Left renal cortex interstitium (tissue), 4 donors: ENCODE results near the gene LRRC41. TPM values are rescaled to one million over a fixed set of nuclear protein-coding genes. Genes with fewer than 3 reads are reported as not detected.
"Not testable (repeated sequence)": the region's sequence is repeated elsewhere in the genome, so short reads cannot be mapped to it uniquely, and the experiment has no call there.

Experiments
- DNase-seq, 4 donors: peaks; one replicate each; pipeline ENCODE4 v3.0.0-alpha.2; 2013; ENCODE audit warnings: low read depth in 4 of 4, low spot score in 2 of 4, missing footprints in 1 of 4
- polyA plus RNA-seq, 4 donors: library from polyadenylated mRNA; unstranded; fragments of 120-200 nt; gene quantifications; one replicate each; pipeline ENCODE4 v1.2.1, GENCODE V29; 2013; ENCODE audit not compliant: insufficient read length in 4 of 4

The LRRC41 gene, protein sequence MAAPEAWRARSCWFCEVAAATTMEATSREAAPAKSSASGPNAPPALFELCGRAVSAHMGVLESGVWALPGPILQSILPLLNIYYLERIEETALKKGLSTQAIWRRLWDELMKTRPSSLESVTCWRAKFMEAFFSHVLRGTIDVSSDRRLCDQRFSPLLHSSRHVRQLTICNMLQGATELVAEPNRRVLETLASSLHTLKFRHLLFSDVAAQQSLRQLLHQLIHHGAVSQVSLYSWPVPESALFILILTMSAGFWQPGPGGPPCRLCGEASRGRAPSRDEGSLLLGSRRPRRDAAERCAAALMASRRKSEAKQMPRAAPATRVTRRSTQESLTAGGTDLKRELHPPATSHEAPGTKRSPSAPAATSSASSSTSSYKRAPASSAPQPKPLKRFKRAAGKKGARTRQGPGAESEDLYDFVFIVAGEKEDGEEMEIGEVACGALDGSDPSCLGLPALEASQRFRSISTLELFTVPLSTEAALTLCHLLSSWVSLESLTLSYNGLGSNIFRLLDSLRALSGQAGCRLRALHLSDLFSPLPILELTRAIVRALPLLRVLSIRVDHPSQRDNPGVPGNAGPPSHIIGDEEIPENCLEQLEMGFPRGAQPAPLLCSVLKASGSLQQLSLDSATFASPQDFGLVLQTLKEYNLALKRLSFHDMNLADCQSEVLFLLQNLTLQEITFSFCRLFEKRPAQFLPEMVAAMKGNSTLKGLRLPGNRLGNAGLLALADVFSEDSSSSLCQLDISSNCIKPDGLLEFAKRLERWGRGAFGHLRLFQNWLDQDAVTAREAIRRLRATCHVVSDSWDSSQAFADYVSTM
- 10 to 100 TPM; 75.6 to 99.0 (median 91.7) TPM for polyA plus RNA-seq

DNA sequence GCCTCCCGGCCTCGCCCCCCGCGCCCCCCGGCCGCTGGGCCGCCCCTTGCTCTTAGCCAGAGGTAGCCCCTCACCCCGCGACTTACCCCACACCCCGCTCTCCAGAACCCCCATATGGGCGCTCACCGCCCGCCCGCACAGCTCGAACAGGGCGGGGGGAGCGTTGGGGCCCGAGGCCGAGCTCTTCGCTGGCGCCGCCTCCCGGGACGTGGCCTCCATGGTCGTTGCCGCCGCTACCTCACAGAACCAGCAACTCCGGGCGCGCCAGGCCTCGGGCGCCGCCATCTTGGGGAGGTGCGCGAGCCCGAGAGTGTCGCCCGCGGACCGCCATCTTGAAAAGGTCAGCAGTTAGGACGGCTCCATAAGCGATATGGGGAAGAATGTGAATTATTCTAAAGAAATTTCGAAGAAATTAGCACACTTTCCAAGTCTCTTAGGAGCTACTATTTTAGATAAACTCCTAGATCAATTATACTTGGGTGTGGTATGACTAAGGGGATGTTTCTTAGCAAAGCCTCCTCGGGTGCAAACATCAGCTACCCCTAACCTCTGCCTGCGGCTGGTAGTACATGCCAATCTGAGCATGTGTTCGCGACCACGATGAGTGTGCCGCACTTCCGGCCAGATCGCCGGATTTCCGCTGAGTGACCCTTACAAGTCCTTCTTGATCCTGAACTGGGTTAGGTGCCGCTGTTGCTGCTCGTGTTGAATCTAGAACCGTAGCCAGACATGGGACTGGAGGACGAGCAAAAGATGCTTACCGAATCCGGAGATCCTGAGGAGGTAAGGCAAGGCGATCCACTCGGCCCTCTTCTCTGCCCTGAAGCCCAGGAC lies at the start of gene LRRC41, which contains the start of gene UQCRH:
TSS of gene LRRC41 (minus strand) at position 579 of the 834 bp plus-strand sequence. CDS start at position 285, 294 bp downstream.
TSS of gene UQCRH (plus strand) at position 661 of the 834 bp plus-strand sequence. CDS start at position 730, 69 bp downstream.
- DNase-seq: peak; percentile 90 to 98 (median 94)

DNA sequence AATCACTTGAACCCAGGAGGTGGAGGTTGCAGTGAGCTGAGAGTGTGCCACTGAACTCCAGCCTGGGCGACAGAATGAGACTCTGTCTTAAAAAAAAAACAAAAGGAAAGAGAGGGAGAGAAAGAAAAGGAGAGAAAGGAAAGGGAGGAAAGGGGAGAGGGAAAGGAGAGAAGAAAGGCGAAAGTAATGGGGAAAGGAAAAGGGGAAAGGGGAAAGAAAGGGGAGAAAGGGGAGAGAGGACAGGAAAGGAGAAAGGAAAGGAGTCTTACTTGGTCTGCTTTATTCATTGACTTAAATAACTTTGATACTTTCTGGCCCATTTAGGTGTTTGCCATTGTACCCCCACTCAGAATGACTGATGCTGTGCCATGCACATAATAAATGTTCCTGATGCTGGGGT lies 48.9 kb upstream of the LRRC41 start:
- no peak for DNase-seq

GRCh38 chr1:46345281-46345680 lies 41.9 kb upstream of the LRRC41 start:
- DNase-seq: no peak

- DNase-seq: no peak
Measured at GRCh38 chr1:46344481-46344880, 41.1 kb upstream of the LRRC41 start.

DNA sequence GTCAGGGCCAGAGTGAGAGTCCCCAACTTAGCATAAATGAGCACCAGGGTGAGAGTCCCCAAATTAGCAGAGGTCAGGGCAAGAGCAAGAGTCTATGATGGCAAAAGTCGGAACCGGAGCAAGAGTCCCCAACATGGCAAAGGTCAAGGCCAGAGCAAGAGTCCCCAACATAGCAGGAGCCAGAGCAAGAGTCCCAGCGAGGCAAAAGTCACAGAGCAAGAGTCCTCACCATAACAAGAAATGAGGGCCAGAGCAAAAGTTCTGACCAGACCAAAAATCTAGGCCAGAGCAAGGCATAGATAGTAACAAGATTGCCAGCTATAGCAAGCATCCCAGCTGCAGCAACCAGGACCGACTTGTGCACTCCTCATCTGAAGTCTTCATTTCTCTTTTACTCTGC lies 40.3 kb upstream of the LRRC41 start:
- no peak for DNase-seq

DNA sequence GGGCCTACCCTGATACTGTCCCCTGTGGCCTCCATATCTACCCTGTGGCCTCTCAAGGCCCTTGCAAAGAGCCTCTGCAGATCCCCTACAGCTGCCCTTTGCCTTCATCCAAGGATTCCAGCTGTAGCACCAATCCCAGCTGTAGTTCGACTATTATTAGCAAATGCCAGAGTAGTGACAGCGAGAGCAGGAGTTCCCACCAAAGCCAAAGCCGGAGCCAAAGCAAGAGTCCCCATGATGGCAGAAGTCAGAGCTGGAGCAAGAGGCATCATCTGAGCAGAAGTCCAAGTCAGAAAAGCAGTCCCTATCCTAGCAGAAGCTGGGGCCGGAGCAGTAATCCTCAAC lies 39.9 kb upstream of the LRRC41 start:
- no peak for DNase-seq

GRCh38 chr1:46342677-46343350 lies 39.4 kb upstream of the LRRC41 start:
- no peak for DNase-seq

- no peak for DNase-seq
Measured at GRCh38 chr1:46342084-46342656, 38.8 kb upstream of the LRRC41 start.

DNA sequence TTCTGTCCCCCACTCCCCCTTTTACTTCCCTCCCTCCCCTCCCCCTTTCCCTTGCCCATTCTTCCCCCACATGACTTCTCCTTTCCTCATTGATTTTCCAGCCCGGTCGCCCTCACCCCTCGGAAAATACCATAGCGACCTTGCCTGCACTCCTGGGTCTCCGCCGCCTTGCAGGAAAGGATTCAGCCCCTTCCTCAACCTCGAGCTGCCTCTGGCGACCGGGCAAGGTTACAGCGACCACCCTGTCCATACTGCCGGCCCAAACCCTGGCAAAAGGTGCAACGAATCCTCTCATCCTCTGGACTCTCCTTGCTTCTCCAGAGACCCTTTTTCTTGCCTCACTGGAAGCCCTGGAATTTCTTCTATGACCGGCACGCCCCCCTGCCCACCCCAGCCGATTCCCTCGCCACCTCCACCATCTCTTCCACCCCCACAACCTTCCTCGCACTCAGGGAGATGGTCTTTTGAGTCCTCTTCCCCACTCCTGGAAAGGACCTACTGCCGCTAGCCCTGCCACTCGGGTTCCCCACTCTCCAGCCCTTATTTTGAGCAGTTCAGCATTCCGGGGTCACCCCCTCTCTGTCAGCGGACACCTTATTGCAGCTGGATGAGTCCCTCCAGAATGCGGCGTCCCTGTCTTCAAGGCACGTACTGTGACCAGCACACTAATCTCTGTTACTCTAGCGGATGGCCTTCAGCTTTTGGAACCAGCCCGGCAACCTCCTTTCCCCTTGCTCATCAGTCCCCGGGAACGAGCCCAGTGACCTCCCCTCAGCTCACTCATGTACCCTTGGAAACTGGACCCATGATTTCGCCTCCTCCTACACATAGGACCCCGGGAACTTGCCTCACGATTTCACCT lies 38.0 kb upstream of the LRRC41 start:
- no peak for DNase-seq

GRCh38 chr1:46340404-46341221 lies 37.2 kb upstream of the LRRC41 start, which contains the start of gene NSUN4:
TSS of gene NSUN4 (plus strand) at chr1:46340807. CDS start at chr1:46340827, 20 bp downstream.
- DNase-seq: peak; percentile 89 to 95 (median 92)

- not testable (repeated sequence) for DNase-seq
Measured at GRCh38 chr1:46337409-46337808, 34.0 kb upstream of the LRRC41 start.

DNA sequence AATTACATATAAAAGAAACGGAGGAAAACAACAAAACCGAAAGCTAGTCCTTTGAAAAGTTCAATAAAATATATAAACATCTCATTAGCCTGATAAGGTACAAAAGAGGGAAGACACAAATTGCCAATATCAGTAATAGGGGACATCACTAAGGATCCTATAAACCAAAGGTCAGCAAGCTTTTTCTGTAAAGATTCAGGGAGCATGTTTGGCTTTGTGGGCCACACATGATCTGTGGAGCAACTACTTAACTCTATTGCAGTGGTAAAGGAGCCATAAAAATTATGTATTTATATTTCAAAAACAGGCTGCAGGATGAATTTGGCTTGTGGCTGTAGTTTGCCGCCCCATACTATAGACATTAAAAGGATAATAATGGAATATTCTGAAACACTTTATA lies 31.7 kb upstream of the LRRC41 start:
- no peak for DNase-seq

- no peak for DNase-seq
Measured at GRCh38 chr1:46334030-46334384, 30.6 kb upstream of the LRRC41 start.

DNA sequence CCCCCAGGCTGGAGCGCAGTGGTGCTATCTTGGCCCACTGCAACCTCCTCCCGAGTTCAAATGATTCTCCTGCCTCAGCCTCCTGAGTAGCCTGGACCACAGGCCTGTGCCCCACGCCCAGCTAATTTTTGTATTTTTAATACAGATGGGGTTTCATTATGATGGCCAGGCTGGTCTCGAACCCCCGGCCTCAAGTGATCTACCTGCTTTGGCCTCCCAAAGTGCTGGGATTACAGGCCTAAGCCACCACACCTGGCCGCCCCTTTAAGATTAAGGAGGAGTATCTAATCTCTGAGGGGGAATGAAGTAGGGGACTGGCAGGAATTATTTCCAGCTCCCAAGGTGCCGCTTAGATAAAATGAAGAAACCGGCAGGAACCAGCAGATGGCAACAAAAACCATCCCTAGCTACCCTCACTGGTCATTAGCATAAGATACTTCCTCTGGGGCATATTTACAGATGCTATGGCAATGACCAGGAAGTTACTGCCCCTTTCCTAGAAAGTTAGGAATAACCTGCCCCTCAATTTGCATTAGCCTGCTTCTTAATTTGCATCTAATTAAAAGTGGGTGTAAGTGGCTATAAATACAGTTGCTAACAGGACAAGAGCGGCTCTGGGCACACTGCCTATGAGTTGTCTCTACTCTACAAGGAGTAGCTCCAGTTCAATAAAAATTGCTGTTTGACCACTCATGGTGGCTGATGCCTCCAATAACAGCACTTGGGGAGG lies 30.0 kb upstream of the LRRC41 start:
- DNase-seq: no peak

- DNase-seq: not testable (repeated sequence)
Measured at GRCh38 chr1:46331786-46332540, 28.5 kb upstream of the LRRC41 start.

GRCh38 chr1:46330381-46330780 lies 27.0 kb upstream of the LRRC41 start:
- not testable (repeated sequence) for DNase-seq
